HCT116 (cell line): ENCODE data around the gene C11orf54.

ENCODE experiments used
- CEBPB ChIP-seq: IDR thresholded peaks from 2 replicates; pipeline ENCODE4 v1.6.1; 2012; ENCODE audit warnings: low read depth
- EGR1 ChIP-seq: IDR thresholded peaks from 2 replicates; pipeline ENCODE4 v1.6.1; 2012; ENCODE audit warnings: low read depth
- EZH2 ChIP-seq: fragments of 200-600 bp; sonication (generic); IDR thresholded peaks from 2 replicates; pipeline ENCODE4 v1.6.1; 2017; ENCODE audit warnings: antibody characterized with exemption, mixed run types
- JUND ChIP-seq: IDR thresholded peaks from 2 replicates; pipeline ENCODE4 v1.6.1; 2012
- POLR2A ChIP-seq: IDR thresholded peaks from 2 replicates; pipeline ENCODE4 v1.7.0; 2011; ENCODE audit warnings: borderline replicate concordance; ENCODE audit not compliant: insufficient read depth, insufficient read length; ENCODE audit errors: extremely low read depth
- POLR2AphosphoS5 ChIP-seq: IDR thresholded peaks from 2 replicates; pipeline ENCODE4 v1.6.1; 2011; ENCODE audit warnings: mild to moderate bottlenecking, low read depth, low read length, moderate library complexity
- TF ChIP-seq, protein P1 (sequence below), 3 experiments: fragments of 200-600 bp in 1 of 3; sonication (generic) in 1 of 3; IDR thresholded peaks in 2 of 3; conservative IDR thresholded peaks in 1 of 3; 2 replicates each; pipeline ENCODE4 v1.5.1; 2012 to 2017; ENCODE audit warnings: low read depth in 2 of 3, low read length in 2 of 3, antibody characterized with exemption in 1 of 3, borderline replicate concordance in 1 of 3, control low read depth in 1 of 3, mild to moderate bottlenecking in 1 of 3, mixed read lengths in 1 of 3, mixed run types in 1 of 3, moderate library complexity in 1 of 3; ENCODE audit not compliant: insufficient read depth in 1 of 3

GRCh38 chr11:93715797-93716396 is 25.6 kb upstream of the C11orf54 start:
- TF ChIP-seq, protein P1, sequence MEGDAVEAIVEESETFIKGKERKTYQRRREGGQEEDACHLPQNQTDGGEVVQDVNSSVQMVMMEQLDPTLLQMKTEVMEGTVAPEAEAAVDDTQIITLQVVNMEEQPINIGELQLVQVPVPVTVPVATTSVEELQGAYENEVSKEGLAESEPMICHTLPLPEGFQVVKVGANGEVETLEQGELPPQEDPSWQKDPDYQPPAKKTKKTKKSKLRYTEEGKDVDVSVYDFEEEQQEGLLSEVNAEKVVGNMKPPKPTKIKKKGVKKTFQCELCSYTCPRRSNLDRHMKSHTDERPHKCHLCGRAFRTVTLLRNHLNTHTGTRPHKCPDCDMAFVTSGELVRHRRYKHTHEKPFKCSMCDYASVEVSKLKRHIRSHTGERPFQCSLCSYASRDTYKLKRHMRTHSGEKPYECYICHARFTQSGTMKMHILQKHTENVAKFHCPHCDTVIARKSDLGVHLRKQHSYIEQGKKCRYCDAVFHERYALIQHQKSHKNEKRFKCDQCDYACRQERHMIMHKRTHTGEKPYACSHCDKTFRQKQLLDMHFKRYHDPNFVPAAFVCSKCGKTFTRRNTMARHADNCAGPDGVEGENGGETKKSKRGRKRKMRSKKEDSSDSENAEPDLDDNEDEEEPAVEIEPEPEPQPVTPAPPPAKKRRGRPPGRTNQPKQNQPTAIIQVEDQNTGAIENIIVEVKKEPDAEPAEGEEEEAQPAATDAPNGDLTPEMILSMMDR (IDR thresholded peaks at IDR 0.05 in 2 of 3, conservative IDR thresholded peaks at IDR 0.05 in 1 of 3; ENCODE audit: borderline replicate concordance in 1 of 3, insufficient read depth in 1 of 3, low read depth in 2 of 3, low read length in 2 of 3): no peak
- TF ChIP-seq EZH2: no peak
- no peak for TF ChIP-seq POLR2A
- TF ChIP-seq CEBPB: no peak
- TF ChIP-seq POLR2AphosphoS5: no peak
- TF ChIP-seq EGR1: no peak
- TF ChIP-seq JUND: no peak
